ENCODE data around the gene TRAP1. TPM values are rescaled to one million over a fixed set of nuclear protein-coding genes. Genes with fewer than 3 reads are reported as not detected.

The TRAP1 gene
- total RNA-seq, 4 donors from 2014 or later = 43.2 to 53.8 (median 51.2) TPM

GRCh38 chr16:3640207-3640606 is 77.1 kb downstream of the TRAP1 start:
- Histone ChIP-seq H3K36me3 (peaks cover 0 to 43% of the 10 kb centered on the region in 2 donors), H3K4me3 (no peak overlapping the region), H3K27me3 (no peaks in the 10 kb centered on the region), H3K4me1 (no peaks in the 10 kb centered on the region), H3K9me3 (no peaks in the 10 kb centered on the region), H3K27ac (no peak overlapping the region)
- WGBS, 2 donors (ENCODE audit: low coverage in 1 of 2) = 83% methylated on average over 1 of the region's 3 CpGs; no CpG with 5 or more reads in 1 of the 2 donors
- TF ChIP-seq EP300 (IDR thresholded peaks at IDR 0.05) (no peak), CTCF (IDR thresholded peaks at IDR 0.05) (no peak), POLR2A (IDR thresholded peaks at IDR 0.05) (no peak), POLR2AphosphoS5 (IDR thresholded peaks at IDR 0.05) (no peak)
- no peak for ATAC-seq

- no peaks in the 10 kb centered on the region for H3K9me3 ChIP-seq
- H3K27me3 ChIP-seq = no peaks in the 10 kb centered on the region
- no peak overlapping the region for H3K27ac ChIP-seq
- H3K4me3 ChIP-seq = no peak overlapping the region
- no peak for TF ChIP-seq EP300 (IDR thresholded peaks at IDR 0.05)
- no peak for TF ChIP-seq CTCF (IDR thresholded peaks at IDR 0.05)
- no peak for TF ChIP-seq POLR2A (IDR thresholded peaks at IDR 0.05)
- TF ChIP-seq POLR2AphosphoS5 (IDR thresholded peaks at IDR 0.05) = no peak
- peaks cover 0 to 38% of the 10 kb centered on the region in 2 donors for H3K36me3 ChIP-seq
- 92 to 95% methylated on average over 7 to 12 of the region's 13 CpGs for WGBS, 2 donors (ENCODE audit: low coverage in 1 of 2)
- H3K4me1 ChIP-seq = no peaks in the 10 kb centered on the region
- no peak for ATAC-seq
These were observed 78.2 kb downstream of the TRAP1 start for GRCh38 chr16:3638916-3639644.

GRCh38 chr16:3637371-3637923 is 79.9 kb downstream of the TRAP1 start:
- no peaks in the 10 kb centered on the region for H3K27me3 ChIP-seq
- no peak overlapping the region for H3K27ac ChIP-seq
- no peak overlapping the region for H3K4me3 ChIP-seq
- ATAC-seq = no peak
- H3K36me3 ChIP-seq = peaks cover 0 to 25% of the 10 kb centered on the region in 2 donors
- TF ChIP-seq EP300 (IDR thresholded peaks at IDR 0.05) = no peak
- no peak for TF ChIP-seq CTCF (IDR thresholded peaks at IDR 0.05)
- TF ChIP-seq POLR2A (IDR thresholded peaks at IDR 0.05) = no peak
- no peak for TF ChIP-seq POLR2AphosphoS5 (IDR thresholded peaks at IDR 0.05)
- WGBS, 2 donors (ENCODE audit: low coverage in 1 of 2) = 30 to 40% methylated on average over 1 of the region's 3 CpGs
- no peaks in the 10 kb centered on the region for H3K9me3 ChIP-seq
- H3K4me1 ChIP-seq = no peaks in the 10 kb centered on the region

- Histone ChIP-seq H3K9me3 (no peaks in the 10 kb centered on the region), H3K36me3 (no peaks in the 10 kb centered on the region), H3K4me3 (no peak overlapping the region), H3K27ac (no peak overlapping the region), H3K27me3 (no peaks in the 10 kb centered on the region), H3K4me1 (no peaks in the 10 kb centered on the region)
- TF ChIP-seq EP300 (IDR thresholded peaks at IDR 0.05) = no peak
- TF ChIP-seq POLR2A (IDR thresholded peaks at IDR 0.05) = no peak
- no peak for TF ChIP-seq CTCF (IDR thresholded peaks at IDR 0.05)
- no peak for TF ChIP-seq POLR2AphosphoS5 (IDR thresholded peaks at IDR 0.05)
- 90% methylated on average over 3 of the region's 4 CpGs; no CpG with 5 or more reads in 1 of the 2 donors for WGBS, 2 donors (ENCODE audit: low coverage in 1 of 2)
- ATAC-seq = no peak
These were observed 91.2 kb downstream of the TRAP1 start for GRCh38 chr16:3625911-3626732.

All from gastroesophageal sphincter (tissue), 4 donors.